Sigmoid colon (tissue), 7 donors: ENCODE measurements around the gene HOXD8. TPM values are rescaled to one million over a fixed set of nuclear protein-coding genes. Genes with fewer than 3 reads are reported as not detected.
A peak's percentile ranks its signal among the peaks of the same experiment; 100 is the strongest.

ENCODE experiments used
- DNase-seq: peaks from one replicate; pipeline ENCODE4 v3.0.0-alpha.2; 2019
- H3K27ac ChIP-seq, 4 donors: fragments of 200-600 bp; sonication (generic); one replicate each; pipeline ENCODE4 v1.5.1; 2016 to 2019; ENCODE audit warnings: mild to moderate bottlenecking in 1 of 4
- H3K27me3 ChIP-seq, 3 donors: fragments of 200-600 bp; sonication (generic); one replicate each; pipeline ENCODE4 v1.5.1; 2019; ENCODE audit warnings: mild to moderate bottlenecking in 1 of 3
- H3K36me3 ChIP-seq, 4 donors: fragments of 200-600 bp; sonication (generic); one replicate each; pipeline ENCODE4 v1.5.1; 2016 to 2019
- H3K4me1 ChIP-seq, 4 donors: fragments of 200-600 bp; sonication (generic); one replicate each; pipeline ENCODE4 v1.5.1; 2017 to 2019
- H3K4me3 ChIP-seq, 4 donors: fragments of 200-600 bp; sonication (generic); one replicate each; pipeline ENCODE4 v1.5.1; 2017 to 2019; ENCODE audit warnings: mild to moderate bottlenecking in 2 of 4, moderate library complexity in 1 of 4
- H3K9me3 ChIP-seq, 4 donors: fragments of 200-600 bp in 3 of 4; sonication (generic) in 3 of 4; one replicate each; pipeline versions ENCODE4 v1.5.1 to v1.6.1; 2013 to 2019
- CTCF ChIP-seq, 4 experiments: fragments of 450-650 bp in 3 of 4; fragments of 200-600 bp in 1 of 4; IDR thresholded peaks; one replicate each; pipeline ENCODE4 v1.5.1; 2016 to 2019; ENCODE audit warnings: antibody characterized with exemption in 4 of 4, mild to moderate bottlenecking in 3 of 4, moderate library complexity in 2 of 4
- EP300 ChIP-seq, 4 donors: sonication (generic); formaldehyde crosslinking; IDR thresholded peaks; one replicate each; pipeline ENCODE4 v1.6.1; 2017; ENCODE audit warnings: antibody characterized with exemption in 4 of 4
- POLR2A ChIP-seq, 2 donors: fragments of 450-650 bp; IDR thresholded peaks; one replicate each; pipeline ENCODE4 v1.6.1; 2016; ENCODE audit warnings: antibody characterized with exemption in 2 of 2, mild to moderate bottlenecking in 2 of 2, moderate library complexity in 2 of 2
- POLR2AphosphoS5 ChIP-seq, 4 donors: sonication (generic); formaldehyde crosslinking; IDR thresholded peaks; one replicate each; pipeline ENCODE4 v1.6.1; 2017; ENCODE audit warnings: antibody characterized with exemption in 4 of 4
- WGBS, 2 donors: extraction: QIAGEN DNeasy Blood & Tissue Kit; methylation state at CpG; one replicate each; pipeline ENCODE4 v1.1.7; 2013; 5-methylcytosine and 5-hydroxymethylcytosine counted together
- intact Hi-C: fragments of 100-400 bp; cut with DNase I; formaldehyde crosslinking; loops from one replicate; pipeline ENCODE4 v1.15.1; 2023
- polyA plus RNA-seq, 3 donors: library from polyadenylated mRNA; stranded (reverse); fragments of 200-250 nt; gene quantifications; one replicate each; pipeline ENCODE4 v1.2.3, GENCODE V29; 2013
- total RNA-seq, 4 donors: library from RNA; depleted of rRNA; stranded (reverse); fragments of >200 nt; gene quantifications; one replicate each; pipeline ENCODE4 v1.1.0, GENCODE V29; 2016
- donor health status: healthy with polysubstance abuse.
- donor health status: Bipolar disorder and iron deficiency.
- donor health status: healthy.

Gene HOXD8
- total and polyA plus RNA-seq, 7 donors = 2.5 to 19.7 (median 10.8) TPM

- 35 to 69% methylated on average over 40 of the region's 40 CpGs for WGBS, 2 donors
- peak overlapping the region in 2 of 4 donors; percentile 23 to 24 for H3K4me3 ChIP-seq
- no peak for DNase-seq
- intact Hi-C loops = no loop called here
- peaks cover 0 to 66% (median 41%) of the 10 kb centered on the region in 4 donors for H3K4me1 ChIP-seq
- peaks cover 0 to 18% (median 0%) of the 10 kb centered on the region in 4 donors for H3K36me3 ChIP-seq
- H3K9me3 ChIP-seq = no peaks in the 10 kb centered on the region
- no peak for TF ChIP-seq EP300 (IDR thresholded peaks at IDR 0.05)
- TF ChIP-seq POLR2AphosphoS5 (IDR thresholded peaks at IDR 0.05) = no peak
- TF ChIP-seq POLR2A (IDR thresholded peaks at IDR 0.05) = no peak
- H3K27ac ChIP-seq = peak overlapping the region in 3 of 4 donors; percentile 28 to 44 (median 41)
- H3K27me3 ChIP-seq = peaks cover 4 to 69% (median 4%) of the 10 kb centered on the region in 3 donors
Measured at GRCh38 chr2:176112375-176113302, 16.9 kb upstream of the HOXD8 start.

GRCh38 chr2:176114120-176114929 lies 15.2 kb upstream of the HOXD8 start:
- 23 to 33% methylated on average over 26 of the region's 26 CpGs for WGBS, 2 donors
- no peak for TF ChIP-seq CTCF (IDR thresholded peaks at IDR 0.05)
- Histone ChIP-seq H3K9me3 (no peaks in the 10 kb centered on the region), H3K4me1 (peaks cover 0 to 51% (median 25%) of the 10 kb centered on the region in 4 donors), H3K4me3 (no peak overlapping the region), H3K27me3 (peaks cover 0 to 62% (median 4%) of the 10 kb centered on the region in 3 donors), H3K27ac (no peak overlapping the region), H3K36me3 (peaks cover 0 to 13% (median 0%) of the 10 kb centered on the region in 4 donors)
- intact Hi-C loops = no loop called here
- DNase-seq = no peak

GRCh38 chr2:176114930-176115625 lies 14.4 kb upstream of the HOXD8 start:
- Histone ChIP-seq H3K4me3 (no peak overlapping the region), H3K27me3 (peaks cover 0 to 62% (median 4%) of the 10 kb centered on the region in 3 donors), H3K27ac (no peak overlapping the region), H3K9me3 (no peaks in the 10 kb centered on the region), H3K4me1 (peaks cover 0 to 44% (median 24%) of the 10 kb centered on the region in 4 donors), H3K36me3 (peaks cover 0 to 8% (median 0%) of the 10 kb centered on the region in 4 donors)
- DNase-seq = no peak
- WGBS, 2 donors = 41 to 48% methylated on average over 16 of the region's 16 CpGs
- intact Hi-C loops = no loop called here
- TF ChIP-seq EP300 (IDR thresholded peaks at IDR 0.05) (no peak), CTCF (IDR thresholded peaks at IDR 0.05) (no peak), POLR2AphosphoS5 (IDR thresholded peaks at IDR 0.05) (no peak), POLR2A (IDR thresholded peaks at IDR 0.05) (no peak)

- DNase-seq = peak; percentile 67
- intact Hi-C loops = no loop called here
- TF ChIP-seq POLR2A (IDR thresholded peaks at IDR 0.05) (no peak), POLR2AphosphoS5 (IDR thresholded peaks at IDR 0.05) (peak in 1 of 4 donors; percentile 6), CTCF (IDR thresholded peaks at IDR 0.05) (no peak), EP300 (IDR thresholded peaks at IDR 0.05) (no peak)
- Histone ChIP-seq H3K4me3 (peak within 1 kb of the TSS in 1 of 4 donors; percentile 21), H3K36me3 (no peaks in the 10 kb centered on the region), H3K9me3 (no peaks in the 10 kb centered on the region), H3K27me3 (peaks cover 0 to 63% (median 4%) of the 10 kb centered on the region in 3 donors), H3K27ac (peak within 1 kb of the TSS in 1 of 4 donors; percentile 41), H3K4me1 (peaks cover 0 to 33% (median 23%) of the 10 kb centered on the region in 4 donors)
- 14 to 19% methylated on average over 66 of the region's 66 CpGs for WGBS, 2 donors
Measured at GRCh38 chr2:176115883-176116813, 13.4 kb upstream of the HOXD8 start, which contains the start of gene HOXD10. Gene HOXD10 (plus strand): TSS chr2:176116778. CDS start chr2:176116834, 56 bp downstream.
